ENCODE data around the gene BLACAT1. TPM values are rescaled to one million over a fixed set of nuclear protein-coding genes. Genes with fewer than 3 reads are reported as not detected.

The BLACAT1 gene
- total RNA-seq, 4 donors from 2014 or later: 0.29 to 2.3 (median 0.99) TPM

DNA sequence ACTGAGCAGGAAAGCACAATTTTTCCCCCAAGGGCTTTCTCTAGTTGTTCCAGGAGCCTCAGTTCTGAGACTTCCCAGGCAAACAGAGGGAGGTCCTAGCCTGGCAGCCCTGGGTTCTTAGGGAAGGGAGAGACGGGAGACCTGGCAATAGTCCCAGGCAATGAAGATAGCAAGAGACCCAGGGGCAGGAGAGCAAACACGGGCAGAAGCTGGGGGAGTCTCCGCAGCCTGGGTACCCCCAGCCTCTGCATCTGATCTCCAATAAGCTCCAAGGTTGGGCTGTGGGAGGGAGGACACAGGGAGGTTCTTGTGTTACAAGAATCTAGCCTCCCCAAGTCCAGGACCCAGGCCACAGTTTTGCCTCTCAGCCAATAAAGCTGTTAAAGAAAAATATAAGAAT, 2.4 kb downstream of the BLACAT1 start:
- TF ChIP-seq CTCF (IDR thresholded peaks at IDR 0.05): no peak
- no peak for TF ChIP-seq POLR2A (IDR thresholded peaks at IDR 0.05)
- Histone ChIP-seq H3K9me3 (no peaks in the 10 kb centered on the region), H3K27me3 (peaks cover 24 to 100% (median 34%) of the 10 kb centered on the region in 4 donors), H3K4me3 (no peak overlapping the region), H3K4me1 (peaks cover 27 to 61% (median 29%) of the 10 kb centered on the region in 3 donors), H3K36me3 (no peaks in the 10 kb centered on the region), H3K27ac (no peak overlapping the region)
- WGBS, 2 donors: 80% methylated on average over 2 of the region's 3 CpGs; no CpG with 5 or more reads in 1 of the 2 donors
- no peak for DNase-seq
- intact Hi-C loops (cut with DNase I): no loop called here

GRCh38 chr1:205452933-205453332, 2.9 kb downstream of the BLACAT1 start:
- no peak for DNase-seq
- TF ChIP-seq CTCF (IDR thresholded peaks at IDR 0.05) (no peak), POLR2A (IDR thresholded peaks at IDR 0.05) (no peak)
- Histone ChIP-seq H3K9me3 (no peaks in the 10 kb centered on the region), H3K36me3 (no peaks in the 10 kb centered on the region), H3K27me3 (peaks cover 24 to 96% (median 34%) of the 10 kb centered on the region in 4 donors), H3K4me3 (no peak overlapping the region), H3K4me1 (peaks cover 29 to 66% (median 34%) of the 10 kb centered on the region in 3 donors), H3K27ac (no peak overlapping the region)
- 43% methylated on average over 4 of the region's 5 CpGs; no CpG with 5 or more reads in 1 of the 2 donors for WGBS, 2 donors
- intact Hi-C loops (cut with DNase I): no loop called here

GRCh38 chr1:205452364-205452763, 3.5 kb downstream of the BLACAT1 start:
- H3K27me3 ChIP-seq: peaks cover 22 to 91% (median 31%) of the 10 kb centered on the region in 4 donors
- no peak overlapping the region for H3K27ac ChIP-seq
- intact Hi-C loops (cut with DNase I): no loop called here
- no peak for DNase-seq
- peaks cover 29 to 68% (median 40%) of the 10 kb centered on the region in 3 donors for H3K4me1 ChIP-seq
- H3K4me3 ChIP-seq: no peak overlapping the region
- WGBS, 2 donors: 46 to 67% methylated on average over 2 of the region's 2 CpGs
- no peaks in the 10 kb centered on the region for H3K36me3 ChIP-seq
- TF ChIP-seq CTCF (IDR thresholded peaks at IDR 0.05) (no peak), POLR2A (IDR thresholded peaks at IDR 0.05) (no peak)
- H3K9me3 ChIP-seq: no peaks in the 10 kb centered on the region

DNA sequence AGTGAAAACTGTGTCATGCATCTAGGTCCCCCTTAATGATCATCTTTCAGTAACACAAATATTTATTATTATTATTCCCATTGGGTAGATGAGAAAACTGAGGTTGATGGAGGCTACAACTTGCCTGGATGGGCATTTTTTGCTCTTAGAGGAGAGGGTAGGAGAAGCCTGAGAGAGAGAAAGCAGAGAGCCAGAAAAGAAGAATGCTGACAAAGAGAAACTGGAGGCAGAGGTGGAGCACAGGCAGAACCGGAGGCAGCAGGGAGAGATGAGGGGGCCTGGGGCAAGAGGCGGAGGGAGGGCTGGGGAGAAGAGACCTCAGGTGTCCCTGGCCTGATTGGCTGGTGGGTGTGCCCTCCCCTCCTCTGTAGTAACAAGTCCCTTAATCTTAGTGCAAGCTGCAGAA, 4.1 kb downstream of the BLACAT1 start:
- H3K4me1 ChIP-seq: peaks cover 23 to 68% (median 42%) of the 10 kb centered on the region in 3 donors
- no peak for TF ChIP-seq CTCF (IDR thresholded peaks at IDR 0.05)
- TF ChIP-seq POLR2A (IDR thresholded peaks at IDR 0.05): no peak
- peaks cover 17 to 85% (median 25%) of the 10 kb centered on the region in 4 donors for H3K27me3 ChIP-seq
- H3K4me3 ChIP-seq: no peak overlapping the region
- intact Hi-C loops (cut with DNase I): no loop called here
- H3K36me3 ChIP-seq: no peaks in the 10 kb centered on the region
- H3K9me3 ChIP-seq: no peaks in the 10 kb centered on the region
- WGBS, 2 donors: 27 to 72% methylated on average over 2 of the region's 2 CpGs
- H3K27ac ChIP-seq: no peak overlapping the region
- DNase-seq: no peak

DNA sequence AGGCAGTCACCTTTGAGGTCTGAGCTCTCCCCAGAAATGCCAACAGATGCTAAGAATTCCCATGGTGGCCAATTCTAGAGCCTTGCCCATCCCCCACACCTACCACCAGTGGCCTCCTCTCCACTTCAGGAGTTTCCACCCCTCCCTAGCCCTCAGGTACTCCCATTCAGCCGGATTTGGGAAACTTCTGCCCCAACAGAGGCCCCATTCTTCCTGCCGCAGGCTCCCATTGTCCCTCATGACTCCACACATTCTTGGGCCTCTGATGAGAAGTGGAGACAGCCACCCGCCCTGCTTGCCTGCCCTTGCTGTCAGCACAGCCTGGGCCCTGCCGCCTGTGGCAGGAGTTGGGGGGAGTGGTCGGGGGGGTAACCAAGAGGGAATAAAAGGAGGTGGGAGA, 4.6 kb downstream of the BLACAT1 start:
- Histone ChIP-seq H3K4me1 (peaks cover 18 to 68% (median 37%) of the 10 kb centered on the region in 3 donors), H3K4me3 (no peak overlapping the region), H3K27me3 (peaks cover 17 to 79% (median 20%) of the 10 kb centered on the region in 4 donors), H3K9me3 (no peaks in the 10 kb centered on the region), H3K27ac (no peak overlapping the region), H3K36me3 (no peaks in the 10 kb centered on the region)
- TF ChIP-seq CTCF (IDR thresholded peaks at IDR 0.05) (no peak), POLR2A (IDR thresholded peaks at IDR 0.05) (no peak)
- intact Hi-C loops (cut with DNase I): no loop called here
- 23 to 30% methylated on average over 3 to 4 of the region's 5 CpGs for WGBS, 2 donors
- no peak for DNase-seq
